Thyroid gland (tissue), 4 donors: ENCODE data around the gene LCE1C.

Experiments
- POLR2A ChIP-seq, 2 donors: fragments of 450-650 bp; IDR thresholded peaks; one replicate each; pipeline ENCODE4 v1.6.1; 2017; ENCODE audit warnings: antibody characterized with exemption in 2 of 2, mild to moderate bottlenecking in 2 of 2, moderate library complexity in 1 of 2
- TF ChIP-seq, protein P1 (sequence below), 6 experiments: fragments of 200-600 bp in 3 of 6; fragments of 450-650 bp in 3 of 6; sonication (generic) in 3 of 6; IDR thresholded peaks; one replicate each; pipeline ENCODE4 v1.5.1; 2016 to 2019; ENCODE audit warnings: antibody characterized with exemption in 6 of 6, mild to moderate bottlenecking in 2 of 6, inconsistent platforms in 1 of 6, moderate library complexity in 1 of 6

- TF ChIP-seq, protein P1, sequence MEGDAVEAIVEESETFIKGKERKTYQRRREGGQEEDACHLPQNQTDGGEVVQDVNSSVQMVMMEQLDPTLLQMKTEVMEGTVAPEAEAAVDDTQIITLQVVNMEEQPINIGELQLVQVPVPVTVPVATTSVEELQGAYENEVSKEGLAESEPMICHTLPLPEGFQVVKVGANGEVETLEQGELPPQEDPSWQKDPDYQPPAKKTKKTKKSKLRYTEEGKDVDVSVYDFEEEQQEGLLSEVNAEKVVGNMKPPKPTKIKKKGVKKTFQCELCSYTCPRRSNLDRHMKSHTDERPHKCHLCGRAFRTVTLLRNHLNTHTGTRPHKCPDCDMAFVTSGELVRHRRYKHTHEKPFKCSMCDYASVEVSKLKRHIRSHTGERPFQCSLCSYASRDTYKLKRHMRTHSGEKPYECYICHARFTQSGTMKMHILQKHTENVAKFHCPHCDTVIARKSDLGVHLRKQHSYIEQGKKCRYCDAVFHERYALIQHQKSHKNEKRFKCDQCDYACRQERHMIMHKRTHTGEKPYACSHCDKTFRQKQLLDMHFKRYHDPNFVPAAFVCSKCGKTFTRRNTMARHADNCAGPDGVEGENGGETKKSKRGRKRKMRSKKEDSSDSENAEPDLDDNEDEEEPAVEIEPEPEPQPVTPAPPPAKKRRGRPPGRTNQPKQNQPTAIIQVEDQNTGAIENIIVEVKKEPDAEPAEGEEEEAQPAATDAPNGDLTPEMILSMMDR (IDR thresholded peaks at IDR 0.05), result no peak
- TF ChIP-seq POLR2A (IDR thresholded peaks at IDR 0.05), result no peak
Measured at GRCh38 chr1:152842556-152842955, 36.1 kb upstream of the LCE1C start, which contains the start of gene LCE6A.
